Testis (tissue), 2 donors: Measurements from ENCODE around the gene CDH23.

Experiments
- CTCF ChIP-seq, 3 experiments: fragments of 450-650 bp in 2 of 3; fragments of 200-600 bp in 1 of 3; sonication (generic) in 1 of 3; IDR thresholded peaks; one replicate each; pipeline ENCODE4 v1.5.1; 2016 to 2019; ENCODE audit warnings: antibody characterized with exemption in 3 of 3, mild to moderate bottlenecking in 2 of 3, moderate library complexity in 1 of 3
- POLR2A ChIP-seq: fragments of 450-650 bp; IDR thresholded peaks from one replicate; pipeline ENCODE4 v1.6.1; 2017; ENCODE audit warnings: antibody characterized with exemption, mild to moderate bottlenecking, moderate library complexity

GRCh38 chr10:71684356-71685173, 287.8 kb downstream of the CDH23 start:
- TF ChIP-seq POLR2A, result no peak
- TF ChIP-seq CTCF (IDR thresholded peaks at IDR 0.05), result no peak
